Sigmoid colon (tissue), 7 donors: ENCODE data around the gene SDHC. TPM values are rescaled to one million over a fixed set of nuclear protein-coding genes. Genes with fewer than 3 reads are reported as not detected.

Experiments
- DNase-seq: peaks from one replicate; pipeline ENCODE4 v3.0.0-alpha.2; 2019
- H3K27ac ChIP-seq, 4 donors: fragments of 200-600 bp; sonication (generic); one replicate each; pipeline ENCODE4 v1.5.1; 2016 to 2019; ENCODE audit warnings: mild to moderate bottlenecking in 1 of 4
- H3K27me3 ChIP-seq, 3 donors: fragments of 200-600 bp; sonication (generic); one replicate each; pipeline ENCODE4 v1.5.1; 2019; ENCODE audit warnings: mild to moderate bottlenecking in 1 of 3
- H3K36me3 ChIP-seq, 4 donors: fragments of 200-600 bp; sonication (generic); one replicate each; pipeline ENCODE4 v1.5.1; 2016 to 2019
- H3K4me1 ChIP-seq, 4 donors: fragments of 200-600 bp; sonication (generic); one replicate each; pipeline ENCODE4 v1.5.1; 2017 to 2019
- H3K4me3 ChIP-seq, 4 donors: fragments of 200-600 bp; sonication (generic); one replicate each; pipeline ENCODE4 v1.5.1; 2017 to 2019; ENCODE audit warnings: mild to moderate bottlenecking in 2 of 4, moderate library complexity in 1 of 4
- H3K9me3 ChIP-seq, 4 donors: fragments of 200-600 bp in 3 of 4; sonication (generic) in 3 of 4; one replicate each; pipeline versions ENCODE4 v1.5.1 to v1.6.1; 2013 to 2019
- EP300 ChIP-seq, 4 donors: sonication (generic); formaldehyde crosslinking; IDR thresholded peaks; one replicate each; pipeline ENCODE4 v1.6.1; 2017; ENCODE audit warnings: antibody characterized with exemption in 4 of 4
- POLR2A ChIP-seq, 2 donors: fragments of 450-650 bp; IDR thresholded peaks; one replicate each; pipeline ENCODE4 v1.6.1; 2016; ENCODE audit warnings: antibody characterized with exemption in 2 of 2, mild to moderate bottlenecking in 2 of 2, moderate library complexity in 2 of 2
- POLR2AphosphoS5 ChIP-seq, 4 donors: sonication (generic); formaldehyde crosslinking; IDR thresholded peaks; one replicate each; pipeline ENCODE4 v1.6.1; 2017; ENCODE audit warnings: antibody characterized with exemption in 4 of 4
- WGBS, 2 donors: extraction: QIAGEN DNeasy Blood & Tissue Kit; methylation state at CpG; one replicate each; pipeline ENCODE4 v1.1.7; 2013; 5-methylcytosine and 5-hydroxymethylcytosine counted together
- intact Hi-C: fragments of 100-400 bp; cut with DNase I; formaldehyde crosslinking; loops from one replicate; pipeline ENCODE4 v1.15.1; 2023
- polyA plus RNA-seq, 3 donors: library from polyadenylated mRNA; stranded (reverse); fragments of 200-250 nt; gene quantifications; one replicate each; pipeline ENCODE4 v1.2.3, GENCODE V29; 2013
- total RNA-seq, 4 donors: library from RNA; depleted of rRNA; stranded (reverse); fragments of >200 nt; gene quantifications; one replicate each; pipeline ENCODE4 v1.1.0, GENCODE V29; 2016
- TF ChIP-seq, protein P1 (sequence below), 4 experiments: fragments of 450-650 bp in 3 of 4; fragments of 200-600 bp in 1 of 4; IDR thresholded peaks; one replicate each; pipeline ENCODE4 v1.5.1; 2016 to 2019; ENCODE audit warnings: antibody characterized with exemption in 4 of 4, mild to moderate bottlenecking in 3 of 4, moderate library complexity in 2 of 4
- donor health status: healthy with polysubstance abuse.
- donor health status: Bipolar disorder and iron deficiency.
- donor health status: healthy.

Gene SDHC, protein sequence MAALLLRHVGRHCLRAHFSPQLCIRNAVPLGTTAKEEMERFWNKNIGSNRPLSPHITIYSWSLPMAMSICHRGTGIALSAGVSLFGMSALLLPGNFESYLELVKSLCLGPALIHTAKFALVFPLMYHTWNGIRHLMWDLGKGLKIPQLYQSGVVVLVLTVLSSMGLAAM
- total RNA-seq (10 to 100 TPM; 21.2 to 83.5 (median 38.1) TPM), polyA plus RNA-seq (100 to 1,000 TPM; 221 to 371 (median 234) TPM)

- WGBS, 2 donors = 0 to 1% methylated on average over 45 of the region's 45 CpGs
- peak; percentile 95 for DNase-seq
- H3K4me1 ChIP-seq = peaks cover 0 to 18% (median 16%) of the 10 kb centered on the region in 4 donors
- H3K4me3 ChIP-seq = peak within 1 kb of the TSS; percentile 80 to 91 (median 86)
- intact Hi-C loops = loop anchor here (5.0 kb wide), 1 partner anchor 68 kb away; no protein-coding TSS in a partner anchor
- H3K27me3 ChIP-seq = no peaks in the 10 kb centered on the region
- H3K27ac ChIP-seq = peak within 1 kb of the TSS; percentile 92 to 97 (median 93)
- H3K9me3 ChIP-seq = no peaks in the 10 kb centered on the region
- TF ChIP-seq EP300 (IDR thresholded peaks at IDR 0.05) (peak in 1 of 4 donors; percentile 29), POLR2A (IDR thresholded peaks at IDR 0.05) (peak; percentile 82 to 87), POLR2AphosphoS5 (IDR thresholded peaks at IDR 0.05) (peak; percentile 91 to 98 (median 94))
- TF ChIP-seq, protein P1, sequence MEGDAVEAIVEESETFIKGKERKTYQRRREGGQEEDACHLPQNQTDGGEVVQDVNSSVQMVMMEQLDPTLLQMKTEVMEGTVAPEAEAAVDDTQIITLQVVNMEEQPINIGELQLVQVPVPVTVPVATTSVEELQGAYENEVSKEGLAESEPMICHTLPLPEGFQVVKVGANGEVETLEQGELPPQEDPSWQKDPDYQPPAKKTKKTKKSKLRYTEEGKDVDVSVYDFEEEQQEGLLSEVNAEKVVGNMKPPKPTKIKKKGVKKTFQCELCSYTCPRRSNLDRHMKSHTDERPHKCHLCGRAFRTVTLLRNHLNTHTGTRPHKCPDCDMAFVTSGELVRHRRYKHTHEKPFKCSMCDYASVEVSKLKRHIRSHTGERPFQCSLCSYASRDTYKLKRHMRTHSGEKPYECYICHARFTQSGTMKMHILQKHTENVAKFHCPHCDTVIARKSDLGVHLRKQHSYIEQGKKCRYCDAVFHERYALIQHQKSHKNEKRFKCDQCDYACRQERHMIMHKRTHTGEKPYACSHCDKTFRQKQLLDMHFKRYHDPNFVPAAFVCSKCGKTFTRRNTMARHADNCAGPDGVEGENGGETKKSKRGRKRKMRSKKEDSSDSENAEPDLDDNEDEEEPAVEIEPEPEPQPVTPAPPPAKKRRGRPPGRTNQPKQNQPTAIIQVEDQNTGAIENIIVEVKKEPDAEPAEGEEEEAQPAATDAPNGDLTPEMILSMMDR (IDR thresholded peaks at IDR 0.05) = peak in 1 of 4 experiments; percentile 19
- peaks cover 0 to 8% (median 0%) of the 10 kb centered on the region in 4 donors for H3K36me3 ChIP-seq
Measured at GRCh38 chr1:161314201-161314981, at the start of gene SDHC. TSS of gene SDHC (plus strand) at chr1:161314381. CDS start at chr1:161314406, 25 bp downstream.

- TF ChIP-seq POLR2AphosphoS5 (IDR thresholded peaks at IDR 0.05) (no peak), POLR2A (IDR thresholded peaks at IDR 0.05) (no peak), EP300 (IDR thresholded peaks at IDR 0.05) (no peak)
- TF ChIP-seq, protein P1 (IDR thresholded peaks at IDR 0.05) = no peak
Measured at GRCh38 chr1:161265305-161265704, 48.9 kb upstream of the SDHC start.

GRCh38 chr1:161266202-161266601 lies 48.0 kb upstream of the SDHC start:
- no peaks in the 10 kb centered on the region for H3K36me3 ChIP-seq
- peak overlapping the region in 3 of 4 donors; percentile 7 to 67 (median 22) for H3K27ac ChIP-seq
- H3K4me1 ChIP-seq = peaks cover 0 to 22% (median 13%) of the 10 kb centered on the region in 4 donors
- TF ChIP-seq EP300 (IDR thresholded peaks at IDR 0.05) (no peak), POLR2AphosphoS5 (IDR thresholded peaks at IDR 0.05) (no peak), POLR2A (IDR thresholded peaks at IDR 0.05) (no peak)
- TF ChIP-seq, protein P1 (IDR thresholded peaks at IDR 0.05) = no peak
- H3K9me3 ChIP-seq = no peaks in the 10 kb centered on the region
- H3K27me3 ChIP-seq = no peaks in the 10 kb centered on the region
- no peak overlapping the region for H3K4me3 ChIP-seq
- no peak for DNase-seq
- 53 to 62% methylated on average over 3 of the region's 3 CpGs for WGBS, 2 donors
- intact Hi-C loops = no loop called here

More at GRCh38 chr1:161265305-161265704, 48.9 kb upstream of the SDHC start:
- Histone ChIP-seq H3K4me3 (no peak overlapping the region), H3K27me3 (peaks cover 0 to 4% (median 3%) of the 10 kb centered on the region in 3 donors), H3K27ac (no peak overlapping the region), H3K9me3 (no peaks in the 10 kb centered on the region), H3K4me1 (peaks cover 0 to 26% (median 13%) of the 10 kb centered on the region in 4 donors), H3K36me3 (no peaks in the 10 kb centered on the region)
- WGBS, 2 donors = 84 to 88% methylated on average over 5 of the region's 5 CpGs
- no peak for DNase-seq
- intact Hi-C loops = no loop called here

DNA sequence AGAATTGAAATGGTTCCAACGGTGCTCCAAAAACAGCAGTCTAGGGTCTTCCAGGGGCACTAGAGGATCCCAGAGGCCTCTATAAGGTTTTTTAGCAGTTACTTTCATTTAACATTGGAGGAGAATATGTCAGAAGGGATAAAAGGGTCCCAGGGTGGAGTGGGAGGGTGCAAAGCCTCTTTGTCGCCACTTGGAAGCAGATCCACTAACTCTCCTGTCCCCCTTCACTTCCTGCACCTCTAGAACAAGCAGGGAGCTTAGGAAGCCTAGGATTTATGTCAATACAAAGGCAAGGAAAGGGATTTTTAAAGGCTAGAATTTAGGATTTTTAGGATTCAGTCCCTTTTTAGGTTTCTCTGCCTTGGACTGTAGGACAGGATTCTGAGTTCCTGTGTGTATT lies 47.3 kb upstream of the SDHC start:
- H3K27me3 ChIP-seq = no peaks in the 10 kb centered on the region
- H3K36me3 ChIP-seq = no peaks in the 10 kb centered on the region
- no peak overlapping the region for H3K4me3 ChIP-seq
- H3K9me3 ChIP-seq = no peaks in the 10 kb centered on the region
- peaks cover 0 to 16% (median 13%) of the 10 kb centered on the region in 4 donors for H3K4me1 ChIP-seq
- H3K27ac ChIP-seq = peak overlapping the region in 3 of 4 donors; percentile 7 to 67 (median 22)
- intact Hi-C loops = no loop called here
- TF ChIP-seq, protein P1 (IDR thresholded peaks at IDR 0.05) = no peak
- TF ChIP-seq POLR2AphosphoS5 (IDR thresholded peaks at IDR 0.05) (no peak), POLR2A (IDR thresholded peaks at IDR 0.05) (no peak), EP300 (IDR thresholded peaks at IDR 0.05) (no peak)
- WGBS, 2 donors = 76 to 79% methylated on average over 2 of the region's 2 CpGs
- no peak for DNase-seq
